Stimulated activated CD4-positive, alpha-beta T cell treated with anti-CD3 and anti-CD28 coated beads, TNF-alpha, amount 100 ng/mL, for 1 hour (primary cell): ENCODE results near the gene ATG2B.
"Not testable (repeated sequence)": the region's sequence is repeated elsewhere in the genome, so short reads cannot be mapped to it uniquely, and the experiment has no call there.

ENCODE experiments used
- DNase-seq, 3 donors: peaks; one replicate each; pipeline ENCODE4 v3.0.0-alpha.2; 2020; ENCODE audit warnings: low read depth in 3 of 3, low spot score in 1 of 3

ATG2B gene

GRCh38 chr14:96383445-96383844 lies 20.3 kb upstream of the ATG2B start:
- DNase-seq: no peak

GRCh38 chr14:96380735-96381134 lies 17.6 kb upstream of the ATG2B start:
- DNase-seq: no peak

GRCh38 chr14:96376093-96376492 lies 13.0 kb upstream of the ATG2B start:
- DNase-seq: no peak

GRCh38 chr14:96373538-96373937 lies 10.4 kb upstream of the ATG2B start:
- no peak for DNase-seq

- DNase-seq: no peak
These were observed 7.4 kb upstream of the ATG2B start for GRCh38 chr14:96370528-96370927.

DNA sequence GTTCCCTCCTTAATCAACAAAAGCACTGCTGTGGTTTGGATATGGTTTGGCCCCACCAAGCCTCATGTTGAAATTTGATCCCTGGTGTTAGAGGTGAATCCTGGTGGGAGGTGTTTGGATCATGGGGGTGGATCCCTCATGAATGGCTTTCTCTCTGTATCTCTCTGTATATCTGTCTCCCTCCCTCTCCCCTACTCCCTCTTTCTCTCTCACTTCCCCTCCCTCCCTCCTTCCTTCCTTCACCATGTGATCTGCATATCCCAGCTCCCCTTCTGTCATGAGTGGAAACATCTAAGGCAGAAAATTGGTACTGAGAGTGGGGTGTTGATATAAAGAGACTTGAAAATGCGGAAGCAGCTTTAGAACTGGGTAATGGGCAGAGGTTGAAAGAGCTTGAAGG lies 5.4 kb upstream of the ATG2B start:
- no peak for DNase-seq

DNA sequence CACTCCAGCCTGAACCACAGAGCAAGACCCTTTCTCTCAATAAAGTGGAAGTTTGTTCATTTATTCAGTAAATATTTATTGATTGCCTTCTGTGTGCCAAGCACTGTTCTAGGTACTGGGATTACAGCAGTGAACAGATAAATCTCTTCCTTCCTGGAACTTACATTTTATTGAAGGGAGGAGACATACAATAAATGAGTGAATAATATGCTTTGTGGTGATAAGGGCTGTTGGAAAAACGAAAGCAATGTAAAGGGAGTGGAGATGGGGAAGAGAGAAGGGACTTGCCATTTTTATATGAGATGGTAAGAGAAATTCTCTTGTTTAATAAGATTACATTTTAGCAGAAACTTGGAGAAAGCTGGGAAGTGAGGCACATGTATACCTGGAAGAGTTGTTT lies 1.8 kb upstream of the ATG2B start:
- no peak for DNase-seq

DNA sequence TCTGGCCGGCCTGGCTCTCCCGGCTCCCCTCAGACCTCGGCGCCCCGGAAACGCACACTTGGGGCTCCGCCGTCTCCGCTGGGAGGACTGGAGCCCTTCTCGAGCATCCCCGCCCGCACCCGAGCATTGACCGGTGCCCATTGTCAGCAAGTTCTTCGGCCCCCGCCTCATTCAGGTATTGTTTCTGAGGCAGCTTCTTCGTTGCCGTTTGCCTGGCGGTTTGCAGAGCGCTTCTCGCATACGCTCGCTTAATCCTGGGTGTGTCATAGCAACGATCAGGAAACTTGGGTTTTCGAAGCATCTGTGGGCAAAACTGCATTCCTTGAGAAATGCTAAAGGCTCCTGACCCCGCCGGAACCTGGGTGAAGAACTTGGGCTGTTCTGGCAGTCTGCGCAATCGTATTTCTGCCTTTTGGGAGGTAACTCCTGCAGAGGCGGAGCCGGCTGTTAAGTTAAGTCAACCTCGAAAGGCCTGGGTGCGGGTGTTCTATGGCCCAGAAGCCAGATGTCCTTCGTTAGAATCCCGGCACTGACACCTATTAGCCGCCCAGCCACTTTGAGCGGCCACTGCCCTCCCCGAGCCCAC lies 703 bp upstream of the ATG2B start:
- DNase-seq: peak in 1 of 3 donors; percentile 12

DNA sequence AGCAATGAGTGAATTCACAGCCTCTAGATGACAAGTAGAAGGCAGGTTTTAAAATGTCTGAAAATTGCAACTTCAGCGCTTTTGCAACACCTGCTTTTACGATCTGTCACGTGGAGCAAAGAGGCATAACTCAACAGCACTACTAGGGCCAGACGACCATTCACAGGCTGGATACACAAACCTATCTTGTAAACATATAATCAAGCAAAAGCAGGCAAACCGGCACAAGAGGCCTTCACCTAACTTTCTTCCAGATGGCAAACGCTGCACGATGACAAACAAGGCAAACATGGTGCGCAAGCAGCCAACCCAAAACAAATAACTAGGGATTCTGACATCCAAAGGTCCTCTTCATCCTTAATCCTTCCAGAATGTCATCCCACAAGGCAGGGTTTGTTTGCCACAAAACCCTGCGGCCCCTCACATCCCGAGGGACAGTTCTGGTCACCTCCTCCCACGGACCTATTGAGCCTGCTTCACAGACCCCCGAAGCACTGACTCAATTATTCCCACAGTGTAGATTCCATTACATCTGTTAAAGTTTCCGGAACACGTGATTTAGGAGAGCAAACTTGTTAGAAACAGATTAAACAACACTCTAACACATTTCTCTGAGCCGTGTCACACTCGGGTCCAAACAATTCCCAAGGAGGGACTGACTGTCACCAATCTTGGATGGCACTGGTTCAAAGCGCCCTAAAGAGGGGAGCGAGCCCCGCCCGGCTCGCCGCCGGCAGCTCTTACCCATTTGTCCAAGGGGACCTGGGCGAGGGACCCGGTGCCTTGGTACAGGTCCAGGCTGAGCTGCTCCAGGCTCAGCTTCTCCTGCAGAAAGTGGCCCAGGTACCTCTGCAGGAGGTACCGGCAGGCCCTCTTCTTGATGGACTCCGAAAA lies 823 bp downstream of the ATG2B start:
- peak in 2 of 3 donors; percentile 5 to 10 for DNase-seq

GRCh38 chr14:96359959-96360358 lies 3.2 kb downstream of the ATG2B start:
- DNase-seq: no peak

- no peak for DNase-seq
These were observed 5.9 kb downstream of the ATG2B start for GRCh38 chr14:96357216-96357615.

- no peak for DNase-seq
These were observed 8.9 kb downstream of the ATG2B start for GRCh38 chr14:96354246-96354645.

DNA sequence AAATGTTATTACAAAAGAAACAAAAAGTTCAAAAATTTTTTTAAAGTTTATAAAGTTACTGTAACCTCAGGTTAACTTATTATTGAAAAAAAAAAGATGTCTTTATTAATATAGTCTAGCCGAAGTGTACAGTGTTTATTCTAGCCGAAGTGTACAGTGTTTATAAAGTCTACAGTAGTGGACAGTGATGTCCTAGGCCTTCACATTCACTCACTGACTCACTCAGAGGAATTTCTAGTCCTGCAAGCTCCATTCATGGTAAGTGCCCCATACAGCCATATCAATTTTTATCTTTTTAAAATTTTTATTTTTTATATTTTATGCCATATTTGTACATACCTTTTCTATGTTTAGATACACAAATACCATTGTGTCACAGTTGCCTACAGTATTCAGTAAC lies 10.4 kb downstream of the ATG2B start:
- no peak for DNase-seq

DNA sequence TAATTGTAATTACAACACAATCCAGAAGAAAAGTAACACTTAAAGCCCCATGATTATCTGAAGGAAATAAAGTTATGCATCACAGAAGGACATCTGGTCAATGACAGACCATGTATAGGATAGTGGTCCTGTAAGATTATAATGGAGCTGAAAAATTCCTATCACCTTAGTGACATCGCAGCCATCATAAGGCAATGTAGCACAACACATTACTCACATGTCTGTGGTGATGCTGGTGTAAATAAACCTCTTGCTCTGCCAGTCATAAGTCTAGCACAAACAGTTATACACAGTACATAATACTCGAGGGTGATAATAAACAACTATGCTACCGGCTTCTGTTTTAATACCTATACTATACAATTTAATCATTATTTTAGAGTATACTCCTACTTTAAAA lies 11.2 kb downstream of the ATG2B start:
- no peak for DNase-seq

DNA sequence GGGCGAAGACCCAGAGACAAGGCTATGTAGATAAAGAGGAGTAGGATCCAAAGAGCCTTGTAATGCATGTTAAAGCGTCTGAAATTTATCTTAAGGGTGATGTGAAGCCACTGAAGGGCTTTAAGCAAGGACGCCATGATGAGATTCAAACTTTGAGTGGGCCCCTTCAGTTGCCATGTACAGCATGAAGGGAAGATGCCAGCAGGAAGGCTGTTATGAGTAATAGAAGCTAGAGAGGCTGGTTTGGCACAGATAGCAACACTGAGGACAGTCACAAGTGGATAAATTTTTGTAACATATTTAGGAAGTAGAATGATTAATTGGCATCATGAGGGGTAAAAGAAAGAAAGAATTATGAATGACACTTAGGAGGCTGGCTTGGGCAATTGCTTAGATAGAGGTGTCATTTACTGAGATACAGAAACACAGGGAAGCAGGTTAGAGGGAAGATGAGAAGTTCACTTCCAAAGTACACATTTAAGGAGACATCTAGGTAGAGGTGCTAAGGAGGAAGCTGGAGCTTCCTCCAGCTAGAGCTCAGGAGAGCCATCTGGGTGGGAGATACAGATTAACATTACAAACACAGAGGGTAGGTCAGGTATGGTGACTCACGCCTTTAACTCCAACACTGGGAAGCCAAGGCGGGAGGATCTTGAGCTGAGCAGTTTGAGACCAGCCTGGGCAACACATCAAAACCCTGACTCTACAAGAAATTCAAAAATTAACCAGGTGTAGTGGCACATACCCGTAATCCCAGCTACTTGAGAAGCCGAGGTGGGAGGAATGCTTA lies 13.7 kb downstream of the ATG2B start:
- no peak for DNase-seq

GRCh38 chr14:96347957-96348356 lies 15.2 kb downstream of the ATG2B start:
- not testable (repeated sequence) for DNase-seq

GRCh38 chr14:96345669-96346068 lies 17.5 kb downstream of the ATG2B start:
- no peak for DNase-seq

- no peak for DNase-seq
These were observed 21.8 kb downstream of the ATG2B start for GRCh38 chr14:96341323-96341722.

DNA sequence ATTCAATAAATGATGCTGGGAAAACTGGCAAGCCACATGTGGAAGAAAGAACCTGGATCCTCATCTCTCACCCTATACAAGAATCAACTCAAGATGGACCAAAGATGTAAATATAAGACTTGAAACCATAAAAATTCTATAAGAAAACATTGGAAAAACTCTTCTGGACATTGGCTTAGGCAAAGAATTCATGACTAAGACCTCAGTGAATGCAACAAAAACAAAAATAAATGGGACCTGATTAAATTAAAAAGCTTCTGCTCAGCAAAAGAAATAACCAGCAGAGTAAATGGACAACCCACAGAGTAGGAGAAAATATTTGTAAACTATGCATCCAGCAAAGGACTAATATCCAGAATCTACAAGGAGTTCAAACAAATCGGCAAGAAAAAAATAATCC lies 24.6 kb downstream of the ATG2B start:
- DNase-seq: no peak

- DNase-seq: no peak
These were observed 38.9 kb downstream of the ATG2B start for GRCh38 chr14:96324219-96324618.

DNA sequence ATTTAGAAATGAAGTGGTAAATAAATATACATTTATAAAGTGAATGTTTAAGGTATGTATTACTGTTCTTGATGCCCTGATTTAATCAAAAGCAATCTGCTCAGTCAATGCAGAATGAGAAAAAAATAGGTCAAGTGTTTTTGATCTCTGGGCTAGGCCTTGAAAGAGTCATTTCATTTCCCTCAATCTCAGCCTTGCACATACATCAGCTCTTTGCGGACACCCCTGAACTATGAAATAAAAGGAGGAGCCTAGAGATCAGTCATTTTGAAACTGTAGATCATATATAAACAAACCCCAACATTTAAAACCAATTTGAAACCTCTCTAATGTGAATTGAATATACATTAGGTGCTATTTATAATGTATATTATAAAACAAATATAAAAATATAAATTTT lies 42.5 kb downstream of the ATG2B start:
- DNase-seq: no peak

DNA sequence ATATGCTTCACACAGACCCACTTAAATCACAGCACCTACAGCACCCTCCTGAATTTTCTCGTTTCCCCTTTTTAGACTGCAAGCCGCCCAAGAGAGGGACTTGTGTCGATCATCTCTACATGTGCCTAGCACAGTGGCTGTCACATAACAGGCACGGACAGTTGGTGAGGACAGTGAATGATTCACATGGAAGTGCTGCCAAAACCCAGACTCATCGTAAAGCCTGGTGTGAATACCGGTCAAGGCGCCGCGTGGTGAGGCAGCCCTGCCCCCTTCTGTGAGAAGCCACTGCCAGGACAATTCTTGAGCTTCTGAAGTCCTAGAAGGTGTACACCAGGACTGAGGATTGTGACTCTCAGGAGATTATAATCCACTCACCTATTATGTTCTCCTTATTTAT lies 44.3 kb downstream of the ATG2B start:
- DNase-seq: no peak
